HG03039 (cell line): ENCODE results near the gene GRWD1.

Source experiments
- ATAC-seq: cut with Tn5 transposase; IDR thresholded peaks from one replicate; pipeline ENCODE4 v1.9.1; 2021; ENCODE audit warnings: mild to moderate bottlenecking, moderate library complexity; ENCODE audit not compliant: unreplicated experiment

The GRWD1 gene

GRCh38 chr19:48496959-48497727 is 51.4 kb downstream of the GRWD1 start:
- ATAC-seq: no peak

- no peak for ATAC-seq
These were observed 52.2 kb downstream of the GRWD1 start for GRCh38 chr19:48497728-48498594.

GRCh38 chr19:48498595-48499311 is 53.0 kb downstream of the GRWD1 start:
- ATAC-seq: no peak

GRCh38 chr19:48499316-48500090 is 53.7 kb downstream of the GRWD1 start:
- ATAC-seq: no peak

GRCh38 chr19:48500830-48501493 is 55.2 kb downstream of the GRWD1 start:
- no peak for ATAC-seq

- ATAC-seq: no peak
These were observed 55.9 kb downstream of the GRWD1 start for GRCh38 chr19:48501494-48502349.

- ATAC-seq: no peak
These were observed 56.7 kb downstream of the GRWD1 start for GRCh38 chr19:48502350-48503018.

- ATAC-seq: no peak
These were observed 60.5 kb downstream of the GRWD1 start for GRCh38 chr19:48506138-48506733.
